ENCODE data around the gene ELL.

The ELL gene

GRCh38 chr19:18504886-18505610 lies 16.8 kb downstream of the ELL start:
- no peak for DNase-seq (ENCODE audit: low spot score)

GRCh38 chr19:18503971-18504885 lies 17.6 kb downstream of the ELL start:
- DNase-seq (ENCODE audit: low spot score) = no peak

- no peak for DNase-seq (ENCODE audit: low spot score)
Observed at GRCh38 chr19:18503337-18503970, 18.4 kb downstream of the ELL start.

GRCh38 chr19:18502638-18503294 lies 19.1 kb downstream of the ELL start:
- DNase-seq (ENCODE audit: low spot score) = no peak

GRCh38 chr19:18502246-18502637 lies 19.6 kb downstream of the ELL start:
- no peak for DNase-seq (ENCODE audit: low spot score)

GRCh38 chr19:18501832-18502231 lies 20.0 kb downstream of the ELL start:
- DNase-seq (ENCODE audit: low spot score) = no peak

GRCh38 chr19:18501351-18501750 lies 20.5 kb downstream of the ELL start:
- DNase-seq (ENCODE audit: low spot score) = no peak

GRCh38 chr19:18500799-18501198 lies 21.1 kb downstream of the ELL start:
- no peak for DNase-seq (ENCODE audit: low spot score)

GRCh38 chr19:18500376-18500775 lies 21.5 kb downstream of the ELL start:
- no peak for DNase-seq (ENCODE audit: low spot score)

GRCh38 chr19:18499055-18499775 lies 22.7 kb downstream of the ELL start:
- no peak for DNase-seq (ENCODE audit: low spot score)

- DNase-seq (ENCODE audit: low spot score) = no peak
Observed at GRCh38 chr19:18496980-18497256, 25.0 kb downstream of the ELL start.

- peak; percentile 75 for DNase-seq (ENCODE audit: low spot score)
Observed at GRCh38 chr19:18496167-18496979, 25.5 kb downstream of the ELL start.

- no peak for DNase-seq (ENCODE audit: low spot score)
Observed at GRCh38 chr19:18495204-18495911, 26.5 kb downstream of the ELL start.

- DNase-seq (ENCODE audit: low spot score) = peak; percentile 37
Observed at GRCh38 chr19:18494267-18494607, 27.6 kb downstream of the ELL start.

- DNase-seq (ENCODE audit: low spot score) = no peak
Observed at GRCh38 chr19:18493440-18494266, 28.2 kb downstream of the ELL start.

- DNase-seq (ENCODE audit: low spot score) = no peak
Observed at GRCh38 chr19:18491995-18492953, 29.6 kb downstream of the ELL start.

GRCh38 chr19:18490728-18491127 lies 31.1 kb downstream of the ELL start:
- DNase-seq (ENCODE audit: low spot score) = no peak

- DNase-seq (ENCODE audit: low spot score) = no peak
Observed at GRCh38 chr19:18489627-18490184, 32.2 kb downstream of the ELL start.

All from AG08395 (cell line).